Measurements from ENCODE around the gene SUMO3.

The SUMO3 gene

GRCh38 chr21:44850905-44851657 lies 33.2 kb upstream of the SUMO3 start:
- no peak overlapping the region for H3K4me3 ChIP-seq (ENCODE audit: low read length)
- no peak for TF ChIP-seq ZNF274 (IDR thresholded peaks at IDR 0.05; ENCODE audit: low read depth, low read length)

DNA sequence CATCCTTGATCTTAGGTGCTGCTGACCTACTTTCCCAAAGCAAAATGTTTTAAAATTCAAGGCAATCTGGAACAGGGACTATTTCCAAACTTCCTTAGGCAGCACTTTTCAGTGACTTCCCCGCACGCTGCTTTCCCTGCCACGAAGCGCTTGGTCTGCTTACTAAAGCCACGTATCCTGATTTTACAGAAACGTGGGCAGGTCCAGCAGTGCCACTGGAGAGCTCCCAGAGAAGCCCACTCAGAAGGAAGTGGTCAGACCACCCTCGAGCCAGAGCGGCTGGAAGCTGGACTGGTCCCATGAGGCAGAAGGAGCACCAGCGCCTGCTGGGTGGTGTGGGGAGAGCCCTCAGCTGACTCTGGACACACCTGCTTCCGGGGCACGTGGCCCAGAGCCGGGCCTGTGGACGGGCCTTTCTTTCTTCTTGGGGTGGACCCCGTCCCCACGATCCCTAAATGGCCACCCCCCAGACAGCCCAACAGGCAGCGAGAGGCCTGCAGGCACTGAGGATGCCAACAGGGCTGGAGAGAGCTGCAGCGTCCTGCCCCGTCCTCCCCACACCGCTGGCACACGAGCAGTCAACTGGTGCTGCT lies 32.4 kb upstream of the SUMO3 start:
- no peak overlapping the region for H3K4me3 ChIP-seq (ENCODE audit: low read length)
- no peak for TF ChIP-seq ZNF274 (IDR thresholded peaks at IDR 0.05; ENCODE audit: low read depth, low read length)

DNA sequence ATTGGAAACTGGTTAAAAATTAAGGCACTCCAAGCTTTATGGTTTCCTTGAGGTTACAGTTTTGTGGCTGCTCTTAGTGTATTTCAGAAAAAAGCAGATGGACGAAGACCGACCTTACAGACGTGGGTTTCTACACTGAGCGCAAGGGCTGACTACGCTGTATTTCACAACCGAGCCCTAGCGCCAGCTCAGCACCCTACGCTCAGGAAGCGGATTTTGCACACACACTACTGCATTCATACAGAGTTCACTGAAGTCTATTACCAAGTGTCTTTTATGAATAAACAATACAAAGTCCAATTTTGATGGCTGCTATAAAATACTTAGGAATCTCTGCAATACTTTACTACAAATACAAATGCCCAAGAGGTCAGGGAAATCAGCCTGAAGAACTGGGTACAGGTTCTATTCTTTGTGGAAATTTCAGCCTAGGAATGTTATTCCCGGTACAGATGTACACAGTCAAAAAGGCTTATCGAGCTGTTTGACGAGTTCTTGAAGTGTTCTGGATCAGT lies 31.8 kb upstream of the SUMO3 start:
- no peak for TF ChIP-seq ZNF274 (IDR thresholded peaks at IDR 0.05; ENCODE audit: low read depth, low read length)
- no peak overlapping the region for H3K4me3 ChIP-seq (ENCODE audit: low read length)

GRCh38 chr21:44848821-44849521 lies 31.1 kb upstream of the SUMO3 start:
- TF ChIP-seq ZNF274 (IDR thresholded peaks at IDR 0.05; ENCODE audit: low read depth, low read length), result no peak
- H3K4me3 ChIP-seq (ENCODE audit: low read length), result no peak overlapping the region

DNA sequence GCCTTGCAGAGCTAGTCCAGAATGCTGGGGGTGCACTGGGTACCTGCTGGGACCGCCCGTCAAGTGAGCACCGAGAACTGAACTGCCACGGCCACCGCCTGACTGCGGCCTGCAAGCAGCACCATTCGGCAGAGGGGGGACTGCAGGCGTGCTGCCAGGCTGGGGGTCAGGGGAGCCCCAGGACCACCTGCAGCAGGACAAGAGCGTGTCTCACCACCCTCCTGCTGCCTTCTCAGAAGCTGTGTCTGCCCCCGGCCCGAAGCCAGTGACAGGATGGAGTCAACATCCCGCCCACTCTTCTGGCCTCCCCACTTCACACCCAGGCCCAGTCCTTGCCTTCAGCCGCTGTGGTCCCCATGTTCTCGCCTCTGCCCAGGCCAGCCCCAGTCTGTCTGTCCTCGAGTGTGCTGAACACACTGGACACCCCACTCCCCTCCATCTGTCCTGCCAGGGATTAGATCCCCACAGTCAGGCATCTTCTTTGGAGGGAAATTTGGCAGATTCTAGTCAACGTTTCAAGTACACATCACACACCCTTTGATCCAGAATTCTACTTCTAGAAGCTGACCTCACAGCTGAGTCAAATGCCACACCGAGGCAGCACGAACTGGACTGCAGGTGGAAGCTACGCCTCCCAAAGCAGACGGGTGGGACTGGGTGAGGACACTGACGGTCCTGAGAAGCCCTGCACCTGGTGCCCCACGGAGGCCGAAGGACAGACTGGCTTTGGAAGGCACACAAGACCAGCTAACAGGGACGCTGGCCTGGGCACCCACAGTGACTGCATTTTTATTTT lies 29.6 kb upstream of the SUMO3 start:
- no peak overlapping the region for H3K4me3 ChIP-seq (ENCODE audit: low read length)
- TF ChIP-seq ZNF274 (IDR thresholded peaks at IDR 0.05; ENCODE audit: low read depth, low read length), result no peak

- no peak overlapping the region; the same call in 1 of the 2 replicates for H3K4me3 ChIP-seq (ENCODE audit: low read length)
- TF ChIP-seq ZNF274 (IDR thresholded peaks at IDR 0.05; ENCODE audit: low read depth, low read length), result no peak
Measured at GRCh38 chr21:44846485-44847260, 28.8 kb upstream of the SUMO3 start.

- no peak for TF ChIP-seq ZNF274 (IDR thresholded peaks at IDR 0.05; ENCODE audit: low read depth, low read length)
- H3K4me3 ChIP-seq (ENCODE audit: low read length), result peak overlapping the region; percentile 4; the same call in 1 of the 2 replicates
Measured at GRCh38 chr21:44846224-44846484, 28.3 kb upstream of the SUMO3 start.

GRCh38 chr21:44845418-44846223 lies 27.8 kb upstream of the SUMO3 start:
- peak overlapping the region; percentile 4; the same call in 1 of the 2 replicates for H3K4me3 ChIP-seq (ENCODE audit: low read length)
- TF ChIP-seq ZNF274 (IDR thresholded peaks at IDR 0.05; ENCODE audit: low read depth, low read length), result no peak

- H3K4me3 ChIP-seq (ENCODE audit: low read length), result no peak overlapping the region
Measured at GRCh38 chr21:44844256-44844655, 26.4 kb upstream of the SUMO3 start.

DNA sequence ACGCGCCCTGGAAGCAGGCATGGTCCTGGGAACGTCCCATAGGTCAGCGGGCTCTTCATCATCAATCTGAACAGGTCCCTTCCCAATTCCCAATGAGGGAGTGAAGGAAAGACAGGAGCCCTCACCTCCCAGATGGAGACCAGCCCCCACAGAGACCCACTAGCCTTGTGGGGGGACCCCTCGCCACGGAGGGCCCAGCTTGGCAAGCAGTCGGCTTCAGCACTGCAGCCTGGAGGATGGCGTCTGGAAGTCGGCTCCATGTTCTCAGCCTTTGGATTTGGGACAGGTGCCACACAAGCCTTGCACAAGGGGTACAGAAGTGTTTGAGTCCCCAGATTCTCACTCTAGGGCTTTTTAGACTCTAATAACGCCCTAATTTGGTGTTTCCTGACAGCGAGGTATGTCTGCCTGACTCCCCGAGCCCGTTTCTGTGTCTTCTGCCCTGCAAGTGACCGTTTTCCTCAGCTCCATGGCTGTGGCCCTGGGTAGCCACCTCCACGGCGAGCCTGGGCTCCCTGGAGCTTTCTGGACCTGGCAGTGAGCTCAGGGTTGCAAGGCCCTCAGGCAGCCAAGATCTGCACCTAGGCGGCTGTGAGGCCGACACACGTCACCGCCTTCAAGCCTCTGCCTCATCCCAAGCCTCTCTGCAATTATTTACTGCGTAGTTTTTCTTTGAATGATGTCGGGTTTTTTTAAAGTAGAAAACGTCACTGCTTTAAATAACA lies 25.0 kb upstream of the SUMO3 start:
- no peak overlapping the region for H3K4me3 ChIP-seq (ENCODE audit: low read length)
- no peak for TF ChIP-seq ZNF274 (IDR thresholded peaks at IDR 0.05; ENCODE audit: low read depth, low read length)

More at GRCh38 chr21:44844256-44844655, 26.4 kb upstream of the SUMO3 start:
- no peak for TF ChIP-seq ZNF274 (IDR thresholded peaks at IDR 0.05; ENCODE audit: low read depth, low read length)

- no peak overlapping the region for H3K4me3 ChIP-seq (ENCODE audit: low read length)
- no peak for TF ChIP-seq ZNF274 (IDR thresholded peaks at IDR 0.05; ENCODE audit: low read depth, low read length)
Measured at GRCh38 chr21:44842087-44842486, 24.2 kb upstream of the SUMO3 start.

DNA sequence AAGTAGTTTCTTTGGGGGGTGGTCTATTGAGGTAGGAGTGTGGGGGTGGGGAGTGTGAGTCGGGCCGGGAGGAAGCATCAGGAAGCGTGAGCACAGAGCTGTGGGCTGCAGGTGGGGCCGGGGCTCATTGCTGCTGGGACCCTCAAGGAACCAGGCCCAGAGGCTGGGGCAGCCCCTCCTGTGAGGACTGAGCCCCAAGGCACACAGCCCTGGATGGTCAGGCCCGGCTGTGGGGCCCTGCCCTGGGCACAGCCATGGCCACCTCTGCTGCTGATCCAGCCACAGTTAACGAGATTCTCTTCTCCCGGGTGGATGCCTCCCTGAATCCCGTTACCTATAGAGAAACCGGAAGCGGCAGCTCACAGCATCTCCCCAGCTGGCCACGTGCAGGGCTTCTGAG lies 22.9 kb upstream of the SUMO3 start:
- TF ChIP-seq ZNF274 (IDR thresholded peaks at IDR 0.05; ENCODE audit: low read depth, low read length), result no peak
- no peak overlapping the region for H3K4me3 ChIP-seq (ENCODE audit: low read length)
